ENCODE results near the gene NCKAP5L. TPM values are rescaled to one million over a fixed set of nuclear protein-coding genes. Genes with fewer than 3 reads are reported as not detected.
A peak's percentile ranks its signal among the peaks of the same experiment; 100 is the strongest.

The NCKAP5L gene
- total RNA-seq, 1 donor from 2014 or later: 34.5 TPM

DNA sequence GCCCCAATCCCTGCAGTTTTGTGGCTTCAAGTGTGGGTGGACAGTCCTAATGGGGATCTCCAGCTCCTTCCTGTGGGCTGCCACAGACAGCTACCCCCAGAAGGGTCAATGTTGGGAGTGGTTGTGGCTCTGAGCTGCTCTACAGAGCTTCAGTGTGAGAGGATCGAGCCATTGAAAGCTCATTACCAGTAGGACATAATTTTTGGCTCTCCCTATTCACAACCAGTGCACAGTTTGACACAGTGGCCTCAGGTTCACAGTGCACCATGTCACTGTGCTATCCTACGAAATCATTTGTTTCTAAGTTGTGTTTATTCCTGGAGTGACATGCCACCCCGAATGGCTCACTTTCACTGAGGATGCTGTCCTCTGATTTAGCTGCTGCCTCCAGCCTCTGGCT is 64.1 kb downstream of the NCKAP5L start:
- no peak overlapping the region for H3K4me3 Mint-ChIP-seq (ENCODE audit: low read depth)
- TF ChIP-seq, protein P1, sequence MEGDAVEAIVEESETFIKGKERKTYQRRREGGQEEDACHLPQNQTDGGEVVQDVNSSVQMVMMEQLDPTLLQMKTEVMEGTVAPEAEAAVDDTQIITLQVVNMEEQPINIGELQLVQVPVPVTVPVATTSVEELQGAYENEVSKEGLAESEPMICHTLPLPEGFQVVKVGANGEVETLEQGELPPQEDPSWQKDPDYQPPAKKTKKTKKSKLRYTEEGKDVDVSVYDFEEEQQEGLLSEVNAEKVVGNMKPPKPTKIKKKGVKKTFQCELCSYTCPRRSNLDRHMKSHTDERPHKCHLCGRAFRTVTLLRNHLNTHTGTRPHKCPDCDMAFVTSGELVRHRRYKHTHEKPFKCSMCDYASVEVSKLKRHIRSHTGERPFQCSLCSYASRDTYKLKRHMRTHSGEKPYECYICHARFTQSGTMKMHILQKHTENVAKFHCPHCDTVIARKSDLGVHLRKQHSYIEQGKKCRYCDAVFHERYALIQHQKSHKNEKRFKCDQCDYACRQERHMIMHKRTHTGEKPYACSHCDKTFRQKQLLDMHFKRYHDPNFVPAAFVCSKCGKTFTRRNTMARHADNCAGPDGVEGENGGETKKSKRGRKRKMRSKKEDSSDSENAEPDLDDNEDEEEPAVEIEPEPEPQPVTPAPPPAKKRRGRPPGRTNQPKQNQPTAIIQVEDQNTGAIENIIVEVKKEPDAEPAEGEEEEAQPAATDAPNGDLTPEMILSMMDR (IDR thresholded peaks at IDR 0.05; ENCODE audit: unreplicated experiment): no peak
- no peaks in the 10 kb centered on the region for H3K9me3 Mint-ChIP-seq (ENCODE audit: low read depth)
- no peak overlapping the region for H3K27ac Mint-ChIP-seq
- DNase-seq (ENCODE audit: low spot score, unreplicated experiment): no peak
- H3K36me3 Mint-ChIP-seq (ENCODE audit: insufficient read depth): peaks cover 21% of the 10 kb centered on the region
- peaks cover 3% of the 10 kb centered on the region for H3K4me1 Mint-ChIP-seq (ENCODE audit: low read depth)
- H3K27me3 Mint-ChIP-seq: no peaks in the 10 kb centered on the region

DNA sequence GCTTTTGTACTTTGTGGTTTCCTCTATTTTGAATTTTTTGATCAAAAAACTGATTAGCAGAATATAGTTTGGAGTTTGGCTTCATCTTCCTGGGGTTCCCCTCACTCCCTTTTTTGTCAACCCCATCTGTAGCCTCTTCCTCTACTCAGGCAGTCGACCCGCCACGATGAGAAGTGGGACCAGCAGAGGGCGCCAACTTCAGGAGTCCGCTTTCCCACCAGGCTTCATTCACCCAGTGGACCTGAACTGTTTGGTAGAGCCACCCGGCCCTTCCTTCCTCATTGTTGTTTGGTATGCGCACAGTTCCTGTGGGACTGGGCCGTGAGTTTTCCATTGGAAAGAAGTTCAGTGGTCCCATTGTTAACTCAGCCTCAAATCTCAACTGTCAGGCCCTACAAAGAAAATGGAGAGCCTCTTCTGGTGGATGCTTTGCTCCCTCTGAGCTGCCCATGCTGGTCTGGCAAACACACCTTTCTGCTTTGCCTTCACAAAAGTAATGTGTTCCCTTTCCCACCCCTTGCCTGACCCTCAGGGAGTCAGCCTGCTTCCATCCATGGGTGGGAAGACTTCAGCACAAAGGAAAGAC is 65.1 kb downstream of the NCKAP5L start:
- Mint-ChIP-seq H3K36me3 (ENCODE audit: insufficient read depth) (peaks cover 30% of the 10 kb centered on the region), H3K9me3 (ENCODE audit: low read depth) (no peaks in the 10 kb centered on the region), H3K27ac (peak overlapping the region; percentile 49), H3K27me3 (no peaks in the 10 kb centered on the region), H3K4me3 (ENCODE audit: low read depth) (no peak overlapping the region), H3K4me1 (ENCODE audit: low read depth) (peaks cover 3% of the 10 kb centered on the region)
- TF ChIP-seq, protein P1 (IDR thresholded peaks at IDR 0.05; ENCODE audit: unreplicated experiment): peak; percentile 71
- DNase-seq (ENCODE audit: low spot score, unreplicated experiment): peak; percentile 51

DNA sequence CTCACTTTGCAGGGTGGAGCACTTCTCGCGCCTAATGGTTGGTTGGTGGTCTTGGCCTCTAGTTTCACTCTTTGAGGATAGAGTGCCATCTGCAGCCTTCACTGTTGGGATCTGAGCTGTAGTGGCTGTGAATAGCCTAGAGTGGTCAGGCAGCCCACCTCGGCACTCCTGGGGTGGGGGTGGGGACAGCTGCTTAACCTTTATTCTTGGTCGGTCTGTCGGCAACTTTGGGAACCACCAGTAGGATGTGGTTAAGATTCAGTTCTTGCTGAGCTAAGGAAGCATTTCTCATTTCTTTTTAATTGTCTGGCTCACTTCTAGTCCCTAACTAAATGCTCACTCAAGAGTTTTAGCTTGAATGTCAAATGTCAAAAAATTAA is 65.8 kb downstream of the NCKAP5L start:
- peaks cover 3% of the 10 kb centered on the region for H3K4me1 Mint-ChIP-seq (ENCODE audit: low read depth)
- DNase-seq (ENCODE audit: low spot score, unreplicated experiment): no peak
- H3K9me3 Mint-ChIP-seq (ENCODE audit: low read depth): no peaks in the 10 kb centered on the region
- TF ChIP-seq, protein P1 (IDR thresholded peaks at IDR 0.05; ENCODE audit: unreplicated experiment): no peak
- H3K27ac Mint-ChIP-seq: no peak overlapping the region
- no peaks in the 10 kb centered on the region for H3K27me3 Mint-ChIP-seq
- H3K36me3 Mint-ChIP-seq (ENCODE audit: insufficient read depth): peaks cover 34% of the 10 kb centered on the region
- no peak overlapping the region for H3K4me3 Mint-ChIP-seq (ENCODE audit: low read depth)

DNA sequence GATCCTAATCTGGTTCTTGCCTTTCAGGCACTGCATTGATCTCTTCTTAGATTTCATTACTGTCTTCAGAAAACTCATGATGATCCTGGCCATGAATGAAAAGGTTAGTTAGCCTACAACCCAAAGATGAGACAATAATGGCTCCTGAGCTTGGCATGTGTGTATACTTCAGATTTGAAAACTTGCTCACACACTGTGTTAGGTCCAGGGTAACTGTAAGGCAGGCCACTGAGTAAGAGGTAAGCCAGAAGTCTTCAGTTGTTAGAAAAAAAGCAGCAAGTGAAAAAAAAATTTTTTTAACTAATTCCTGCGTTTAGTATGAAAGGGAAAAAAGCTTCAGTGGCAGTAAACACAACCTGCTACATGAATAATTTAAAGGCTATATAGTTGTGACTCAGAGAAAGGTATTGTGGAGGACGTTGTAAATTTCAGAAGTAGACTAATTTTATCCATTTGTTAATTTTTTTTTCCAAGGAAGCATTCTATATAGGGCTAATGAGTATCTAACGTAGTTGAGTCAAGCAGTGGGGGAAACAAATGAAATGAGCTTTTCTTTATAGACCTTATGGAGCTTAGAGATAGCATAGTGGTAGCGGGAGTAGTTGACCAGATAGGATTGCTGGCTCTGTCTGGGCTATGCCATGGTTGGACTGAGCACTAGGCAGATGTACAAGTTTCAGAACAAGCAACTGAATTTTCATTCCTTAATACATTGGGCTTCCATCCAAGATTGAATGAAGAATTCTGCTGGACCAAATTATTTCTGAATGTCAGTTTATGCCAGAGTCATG is 66.3 kb downstream of the NCKAP5L start:
- peaks cover 39% of the 10 kb centered on the region for H3K36me3 Mint-ChIP-seq (ENCODE audit: insufficient read depth)
- H3K4me3 Mint-ChIP-seq (ENCODE audit: low read depth): no peak overlapping the region
- TF ChIP-seq, protein P1 (IDR thresholded peaks at IDR 0.05; ENCODE audit: unreplicated experiment): no peak
- no peaks in the 10 kb centered on the region for H3K9me3 Mint-ChIP-seq (ENCODE audit: low read depth)
- DNase-seq (ENCODE audit: low spot score, unreplicated experiment): no peak
- no peaks in the 10 kb centered on the region for H3K27me3 Mint-ChIP-seq
- H3K27ac Mint-ChIP-seq: no peak overlapping the region
- peaks cover 3% of the 10 kb centered on the region for H3K4me1 Mint-ChIP-seq (ENCODE audit: low read depth)

DNA sequence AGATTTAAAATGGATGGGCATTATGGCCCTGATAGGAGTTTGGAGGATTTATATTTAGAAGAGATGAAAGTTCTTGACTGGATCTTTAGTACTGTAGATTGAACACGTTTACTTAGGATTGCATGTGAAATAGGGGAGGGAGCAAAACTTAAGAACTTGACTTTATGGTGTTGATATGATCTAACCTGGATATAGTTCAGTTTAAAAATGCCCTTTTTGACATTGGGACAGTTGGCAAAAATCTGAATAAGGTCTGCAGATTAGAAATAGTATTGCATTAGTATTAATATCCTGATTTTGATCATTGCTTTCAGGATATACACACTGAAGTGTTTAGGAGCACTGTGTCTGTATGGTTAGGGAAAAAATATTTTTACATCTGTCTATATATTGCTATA is 77.2 kb downstream of the NCKAP5L start:
- Mint-ChIP-seq H3K4me1 (ENCODE audit: low read depth) (peaks cover 27% of the 10 kb centered on the region), H3K36me3 (ENCODE audit: insufficient read depth) (peaks cover 22% of the 10 kb centered on the region), H3K4me3 (ENCODE audit: low read depth) (no peak overlapping the region), H3K9me3 (ENCODE audit: low read depth) (no peaks in the 10 kb centered on the region), H3K27ac (no peak overlapping the region), H3K27me3 (no peaks in the 10 kb centered on the region)
- no peak for DNase-seq (ENCODE audit: low spot score, unreplicated experiment)
- TF ChIP-seq, protein P1 (IDR thresholded peaks at IDR 0.05; ENCODE audit: unreplicated experiment): no peak

All from progenitor cell of endocrine pancreas (in vitro differentiated cells).